ENCODE data around the gene OMA1. TPM values are rescaled to one million over a fixed set of nuclear protein-coding genes. Genes with fewer than 3 reads are reported as not detected.

OMA1 gene
- total RNA-seq, 4 donors from 2014 or later, result 17.9 to 31.5 (median 27.8) TPM

DNA sequence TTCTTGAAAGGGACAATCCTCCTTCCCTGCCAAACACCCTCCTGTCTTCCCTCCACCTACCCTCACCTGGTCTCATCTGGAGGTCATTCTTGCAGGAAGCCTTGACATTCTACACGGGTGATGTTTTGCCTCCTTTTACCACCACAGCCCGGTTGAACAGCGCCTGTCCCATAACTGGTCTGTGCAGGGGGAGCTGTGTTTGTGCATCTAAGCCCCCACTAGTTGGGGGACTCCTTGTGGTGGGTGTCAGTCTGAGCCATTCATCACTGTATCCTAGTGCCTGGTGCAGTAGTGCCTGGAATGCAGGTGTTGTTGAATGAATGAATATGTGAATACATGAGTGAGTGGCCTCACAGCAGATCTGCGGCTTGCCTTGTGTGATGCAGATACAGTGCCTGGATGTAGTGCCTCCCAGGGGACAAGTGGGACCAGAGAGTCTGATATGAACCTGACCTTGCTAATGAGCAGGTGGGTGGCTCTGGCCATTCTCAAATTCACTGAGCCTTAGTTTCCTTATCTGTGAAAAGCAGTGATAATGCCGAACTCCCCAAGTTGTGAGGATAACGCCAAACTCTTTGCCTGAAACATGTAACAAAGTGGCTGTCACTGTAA lies 79.8 kb downstream of the OMA1 start:
- 81% methylated on average over 6 of the region's 6 CpGs for WGBS
- Histone ChIP-seq H3K4me3 (no peak overlapping the region), H3K27me3 (no peaks in the 10 kb centered on the region), H3K36me3 (peaks cover 10% of the 10 kb centered on the region), H3K27ac (no peak overlapping the region), H3K4me1 (no peaks in the 10 kb centered on the region), H3K9me3 (no peaks in the 10 kb centered on the region)
- no peak for TF ChIP-seq EP300 (IDR thresholded peaks at IDR 0.05)
- no peak for TF ChIP-seq POLR2AphosphoS5 (IDR thresholded peaks at IDR 0.05)
- no peak for TF ChIP-seq POLR2A (IDR thresholded peaks at IDR 0.05)
- TF ChIP-seq, protein P1, sequence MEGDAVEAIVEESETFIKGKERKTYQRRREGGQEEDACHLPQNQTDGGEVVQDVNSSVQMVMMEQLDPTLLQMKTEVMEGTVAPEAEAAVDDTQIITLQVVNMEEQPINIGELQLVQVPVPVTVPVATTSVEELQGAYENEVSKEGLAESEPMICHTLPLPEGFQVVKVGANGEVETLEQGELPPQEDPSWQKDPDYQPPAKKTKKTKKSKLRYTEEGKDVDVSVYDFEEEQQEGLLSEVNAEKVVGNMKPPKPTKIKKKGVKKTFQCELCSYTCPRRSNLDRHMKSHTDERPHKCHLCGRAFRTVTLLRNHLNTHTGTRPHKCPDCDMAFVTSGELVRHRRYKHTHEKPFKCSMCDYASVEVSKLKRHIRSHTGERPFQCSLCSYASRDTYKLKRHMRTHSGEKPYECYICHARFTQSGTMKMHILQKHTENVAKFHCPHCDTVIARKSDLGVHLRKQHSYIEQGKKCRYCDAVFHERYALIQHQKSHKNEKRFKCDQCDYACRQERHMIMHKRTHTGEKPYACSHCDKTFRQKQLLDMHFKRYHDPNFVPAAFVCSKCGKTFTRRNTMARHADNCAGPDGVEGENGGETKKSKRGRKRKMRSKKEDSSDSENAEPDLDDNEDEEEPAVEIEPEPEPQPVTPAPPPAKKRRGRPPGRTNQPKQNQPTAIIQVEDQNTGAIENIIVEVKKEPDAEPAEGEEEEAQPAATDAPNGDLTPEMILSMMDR (IDR thresholded peaks at IDR 0.05), result no peak
- DNase-seq (ENCODE audit: low spot score in 2 of 2), result no peak

DNA sequence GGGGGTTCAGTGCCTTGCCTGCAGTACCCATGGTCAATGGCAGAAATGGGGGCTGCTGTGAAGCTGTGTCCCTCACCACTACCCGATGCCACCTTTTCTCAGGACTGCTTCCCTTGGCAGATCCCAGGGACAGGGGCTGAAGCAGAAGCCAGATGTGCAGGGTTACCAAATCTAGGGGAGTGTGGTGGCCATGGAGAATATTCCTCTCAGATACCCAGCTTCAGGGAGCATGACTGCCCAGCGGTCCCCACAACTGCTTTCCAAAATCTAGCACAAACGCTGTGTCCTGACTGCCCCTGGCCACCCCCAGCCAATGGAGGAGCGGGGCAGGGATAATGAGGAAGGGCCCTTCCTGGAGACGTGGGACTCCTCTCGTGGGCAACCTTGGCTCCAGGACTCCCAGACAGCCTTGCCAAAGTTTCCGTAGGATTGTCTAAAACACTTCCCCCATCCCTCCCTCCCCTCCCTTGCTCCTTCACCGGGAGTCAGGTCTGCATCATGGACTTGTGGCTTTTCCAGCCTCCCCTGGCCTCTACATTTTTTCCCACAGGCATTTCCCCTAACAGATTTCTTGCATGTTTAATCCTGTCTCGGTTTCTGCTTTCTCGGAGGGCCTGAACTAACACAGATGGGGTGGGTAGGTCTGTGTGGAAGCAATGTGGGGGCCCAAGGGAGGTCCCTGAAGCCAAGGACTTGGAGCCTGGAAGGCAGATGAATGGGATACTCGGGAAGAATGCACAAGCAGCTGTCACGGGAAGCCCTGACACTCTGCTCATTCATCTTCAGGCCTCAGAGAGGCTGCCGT lies 80.5 kb downstream of the OMA1 start:
- no peak for DNase-seq (ENCODE audit: low spot score in 2 of 2)
- TF ChIP-seq, protein P1 (IDR thresholded peaks at IDR 0.05), result no peak
- TF ChIP-seq POLR2AphosphoS5 (IDR thresholded peaks at IDR 0.05), result no peak
- TF ChIP-seq EP300 (IDR thresholded peaks at IDR 0.05), result no peak
- no peak for TF ChIP-seq POLR2A (IDR thresholded peaks at IDR 0.05)
- H3K4me3 ChIP-seq, result no peak overlapping the region
- H3K36me3 ChIP-seq, result peaks cover 10% of the 10 kb centered on the region
- 60% methylated on average over 13 of the region's 13 CpGs for WGBS
- H3K4me1 ChIP-seq, result no peaks in the 10 kb centered on the region
- H3K9me3 ChIP-seq, result no peaks in the 10 kb centered on the region
- H3K27me3 ChIP-seq, result no peaks in the 10 kb centered on the region
- no peak overlapping the region for H3K27ac ChIP-seq

DNA sequence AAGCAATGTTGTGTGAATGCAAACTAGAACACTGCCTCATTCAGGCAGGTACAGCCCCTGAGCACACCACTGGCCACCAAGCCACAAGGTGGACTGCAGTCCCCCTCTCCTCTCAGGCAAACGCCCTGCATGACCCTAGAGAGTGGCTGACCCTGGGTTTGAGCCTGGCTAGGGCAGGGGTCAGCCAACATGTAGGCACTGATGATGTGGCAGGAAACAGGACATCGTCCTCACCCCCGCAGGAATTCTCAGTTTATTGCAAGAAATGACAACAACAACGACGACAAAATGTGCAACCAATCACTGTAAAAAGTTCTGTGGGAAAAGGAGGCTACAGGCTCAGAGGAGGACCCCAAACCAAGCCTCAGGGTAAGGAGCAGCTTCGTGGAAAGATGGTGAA lies 81.3 kb downstream of the OMA1 start:
- no peak overlapping the region for H3K27ac ChIP-seq
- DNase-seq (ENCODE audit: low spot score in 2 of 2), result no peak
- H3K9me3 ChIP-seq, result no peaks in the 10 kb centered on the region
- H3K36me3 ChIP-seq, result peaks cover 10% of the 10 kb centered on the region
- WGBS, result 80% methylated on average over 6 of the region's 6 CpGs
- H3K27me3 ChIP-seq, result no peaks in the 10 kb centered on the region
- H3K4me3 ChIP-seq, result no peak overlapping the region
- H3K4me1 ChIP-seq, result no peaks in the 10 kb centered on the region
- TF ChIP-seq EP300 (IDR thresholded peaks at IDR 0.05), result no peak
- TF ChIP-seq POLR2AphosphoS5 (IDR thresholded peaks at IDR 0.05), result no peak
- TF ChIP-seq, protein P1 (IDR thresholded peaks at IDR 0.05), result no peak
- TF ChIP-seq POLR2A (IDR thresholded peaks at IDR 0.05), result no peak

DNA sequence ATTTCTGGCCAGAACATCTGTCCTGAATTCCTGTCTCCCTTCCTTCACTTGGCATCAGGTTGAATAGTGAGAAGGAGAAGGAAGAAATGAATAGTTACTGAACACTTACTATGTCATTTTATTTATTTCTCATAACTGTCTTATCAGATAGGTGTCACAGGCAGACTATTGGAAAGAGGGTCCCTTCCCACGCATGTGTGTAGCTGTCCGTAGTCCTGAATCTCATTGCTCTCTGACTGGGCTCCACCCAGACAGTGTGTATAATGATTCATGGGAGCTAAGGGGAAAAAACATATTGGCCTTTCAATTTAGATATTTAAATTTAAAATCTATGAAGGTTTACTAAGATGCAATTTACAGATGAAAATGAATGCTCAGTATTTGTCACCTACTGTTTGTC lies 86.1 kb downstream of the OMA1 start:
- TF ChIP-seq EP300 (IDR thresholded peaks at IDR 0.05) (no peak), POLR2A (IDR thresholded peaks at IDR 0.05) (no peak), POLR2AphosphoS5 (IDR thresholded peaks at IDR 0.05) (no peak)
- TF ChIP-seq, protein P1 (IDR thresholded peaks at IDR 0.05), result no peak
- no peaks in the 10 kb centered on the region for H3K9me3 ChIP-seq
- H3K27ac ChIP-seq, result no peak overlapping the region
- no peak overlapping the region for H3K4me3 ChIP-seq
- DNase-seq (ENCODE audit: low spot score in 2 of 2), result no peak
- 44% methylated on average over 2 of the region's 2 CpGs for WGBS
- no peaks in the 10 kb centered on the region for H3K27me3 ChIP-seq
- H3K4me1 ChIP-seq, result no peaks in the 10 kb centered on the region
- no peaks in the 10 kb centered on the region for H3K36me3 ChIP-seq

DNA sequence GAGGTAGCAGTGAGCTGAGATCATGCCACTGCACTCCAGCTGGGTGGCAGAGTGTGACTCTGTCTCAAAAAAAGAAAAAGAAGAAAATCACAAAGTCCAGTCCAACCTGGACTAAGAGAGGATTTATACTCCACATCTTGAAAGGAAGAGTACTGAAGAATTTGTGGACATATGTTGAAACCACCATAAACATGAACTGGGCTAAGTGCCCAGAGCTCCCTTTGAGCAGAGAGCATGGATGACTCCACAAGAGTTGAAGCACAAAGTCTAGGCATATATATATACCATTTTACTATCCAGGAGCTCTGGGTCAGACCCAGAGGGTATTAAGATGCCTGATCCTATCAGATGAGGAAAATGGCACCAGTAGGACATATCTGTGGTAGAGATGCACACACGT lies 86.6 kb downstream of the OMA1 start:
- Histone ChIP-seq H3K36me3 (no peaks in the 10 kb centered on the region), H3K27ac (no peak overlapping the region), H3K4me1 (no peaks in the 10 kb centered on the region), H3K4me3 (no peak overlapping the region), H3K9me3 (no peaks in the 10 kb centered on the region), H3K27me3 (no peaks in the 10 kb centered on the region)
- DNase-seq (ENCODE audit: low spot score in 2 of 2), result no peak
- TF ChIP-seq POLR2A (IDR thresholded peaks at IDR 0.05), result no peak
- no peak for TF ChIP-seq POLR2AphosphoS5 (IDR thresholded peaks at IDR 0.05)
- TF ChIP-seq, protein P1 (IDR thresholded peaks at IDR 0.05), result no peak
- no peak for TF ChIP-seq EP300 (IDR thresholded peaks at IDR 0.05)
- WGBS, result 73% methylated on average over 1 of the region's 1 CpG
